Upper lobe of left lung (tissue), 6 donors: ENCODE measurements around the gene SLC45A3. TPM values are rescaled to one million over a fixed set of nuclear protein-coding genes. Genes with fewer than 3 reads are reported as not detected.

Experiments
- ATAC-seq, 2 donors: fragments of 200-7000 bp; cut with Tn5 transposase; one replicate each; pipeline ENCODE4 v1.9.1; 2022; ENCODE audit warnings: mild to moderate bottlenecking in 2 of 2, moderate library complexity in 2 of 2; ENCODE audit not compliant: low FRiP score in 2 of 2
- DNase-seq, 2 donors: peaks; one replicate each; pipeline ENCODE4 v3.0.0-alpha.2; 2019 to 2020
- H3K27ac ChIP-seq, 4 donors: fragments of 200-600 bp; sonication (generic); one replicate each; pipeline ENCODE4 v1.5.1; 2016 to 2019
- H3K27me3 ChIP-seq, 4 donors: fragments of 200-600 bp; sonication (generic); one replicate each; pipeline ENCODE4 v1.5.1; 2017 to 2019
- H3K36me3 ChIP-seq, 4 donors: fragments of 200-600 bp; sonication (generic); one replicate each; pipeline ENCODE4 v1.5.1; 2016 to 2019
- H3K4me1 ChIP-seq, 4 donors: fragments of 200-600 bp; sonication (generic); one replicate each; pipeline ENCODE4 v1.5.1; 2018 to 2019
- H3K4me3 ChIP-seq, 4 donors: fragments of 200-600 bp; sonication (generic); one replicate each; pipeline ENCODE4 v1.5.1; 2017 to 2019; ENCODE audit warnings: mild to moderate bottlenecking in 2 of 4, moderate library complexity in 1 of 4
- H3K9me3 ChIP-seq, 4 donors: fragments of 200-600 bp; sonication (generic); one replicate each; pipeline ENCODE4 v1.5.1; 2018 to 2019
- CTCF ChIP-seq, 6 experiments: fragments of 450-650 bp in 4 of 6; fragments of 200-600 bp in 2 of 6; sonication (generic) in 2 of 6; IDR thresholded peaks; one replicate each; pipeline ENCODE4 v1.5.1; 2016 to 2019; ENCODE audit warnings: antibody characterized with exemption in 6 of 6
- EP300 ChIP-seq, 4 donors: sonication (generic); formaldehyde crosslinking; IDR thresholded peaks; one replicate each; pipeline ENCODE4 v1.5.1; 2017; ENCODE audit warnings: antibody characterized with exemption in 4 of 4, control low read depth in 2 of 4
- POLR2A ChIP-seq, 4 donors: fragments of 450-650 bp; IDR thresholded peaks; one replicate each; pipeline ENCODE4 v1.5.1; 2016 to 2017; ENCODE audit warnings: antibody characterized with exemption in 4 of 4, mild to moderate bottlenecking in 2 of 4
- POLR2AphosphoS5 ChIP-seq, 2 donors: sonication (generic); formaldehyde crosslinking; IDR thresholded peaks; one replicate each; pipeline ENCODE4 v1.5.1; 2017; ENCODE audit warnings: antibody characterized with exemption in 2 of 2
- WGBS, 2 donors: methylation state at CpG; one replicate each; pipeline ENCODE4 v1.1.5; 2017 to 2018; 5-methylcytosine and 5-hydroxymethylcytosine counted together
- total RNA-seq, 6 donors: library from RNA; depleted of rRNA in 4 of 6; stranded (reverse); fragments of >200 nt in 4 of 6; gene quantifications; one replicate each; pipeline versions ENCODE4 v1.1.0 to v1.2.1, GENCODE V29; 2016 to 2021
- donor health status: DM: no; HTN: no; CAD: no; lungs with moderate emphysema.
- donor health status: DM: no; HTN: yes; CAD: no; lungs with severe emphysema.

The SLC45A3 gene
- total RNA-seq, 6 donors from 2014 or later = 2.1 to 9.9 (median 4.1) TPM

GRCh38 chr1:205620269-205620668 is 60.0 kb downstream of the SLC45A3 start:
- Histone ChIP-seq H3K4me1 (no peaks in the 10 kb centered on the region), H3K27ac (no peak overlapping the region), H3K4me3 (no peak overlapping the region), H3K36me3 (peaks cover 12 to 83% (median 54%) of the 10 kb centered on the region in 4 donors), H3K9me3 (no peaks in the 10 kb centered on the region), H3K27me3 (no peaks in the 10 kb centered on the region)
- DNase-seq = no peak
- no peak for ATAC-seq
- WGBS, 2 donors = 88 to 94% methylated on average over 6 of the region's 6 CpGs
- TF ChIP-seq CTCF (IDR thresholded peaks at IDR 0.05) = no peak
- TF ChIP-seq POLR2AphosphoS5 (IDR thresholded peaks at IDR 0.05) = no peak
- TF ChIP-seq EP300 (IDR thresholded peaks at IDR 0.05) = no peak
- TF ChIP-seq POLR2A (IDR thresholded peaks at IDR 0.05) = no peak

GRCh38 chr1:205619376-205619775 is 60.9 kb downstream of the SLC45A3 start:
- 63 to 71% methylated on average over 3 of the region's 3 CpGs for WGBS, 2 donors
- no peaks in the 10 kb centered on the region for H3K9me3 ChIP-seq
- peaks cover 18 to 92% (median 56%) of the 10 kb centered on the region in 4 donors for H3K36me3 ChIP-seq
- H3K4me3 ChIP-seq = no peak overlapping the region
- no peak for TF ChIP-seq POLR2AphosphoS5 (IDR thresholded peaks at IDR 0.05)
- TF ChIP-seq CTCF (IDR thresholded peaks at IDR 0.05) = no peak
- no peak for TF ChIP-seq EP300 (IDR thresholded peaks at IDR 0.05)
- TF ChIP-seq POLR2A (IDR thresholded peaks at IDR 0.05) = no peak
- H3K27ac ChIP-seq = no peak overlapping the region
- no peaks in the 10 kb centered on the region for H3K4me1 ChIP-seq
- H3K27me3 ChIP-seq = no peaks in the 10 kb centered on the region
- no peak for DNase-seq
- no peak for ATAC-seq

GRCh38 chr1:205616563-205617293 is 63.6 kb downstream of the SLC45A3 start:
- TF ChIP-seq CTCF (IDR thresholded peaks at IDR 0.05) (no peak), EP300 (IDR thresholded peaks at IDR 0.05) (no peak), POLR2A (IDR thresholded peaks at IDR 0.05) (no peak), POLR2AphosphoS5 (IDR thresholded peaks at IDR 0.05) (no peak)
- WGBS, 2 donors = 84 to 86% methylated on average over 1 of the region's 1 CpG
- H3K9me3 ChIP-seq = no peaks in the 10 kb centered on the region
- H3K4me1 ChIP-seq = peaks cover 0 to under 1% (median 0%) of the 10 kb centered on the region in 4 donors
- H3K4me3 ChIP-seq = no peak overlapping the region
- no peak overlapping the region for H3K27ac ChIP-seq
- H3K27me3 ChIP-seq = no peaks in the 10 kb centered on the region
- H3K36me3 ChIP-seq = peaks cover 18 to 97% (median 52%) of the 10 kb centered on the region in 4 donors
- DNase-seq (no peak), ATAC-seq (no peak)

GRCh38 chr1:205615789-205616188 is 64.5 kb downstream of the SLC45A3 start:
- WGBS, 2 donors = 65 to 72% methylated on average over 1 of the region's 1 CpG
- Histone ChIP-seq H3K4me1 (peaks cover 0 to 9% (median 3%) of the 10 kb centered on the region in 4 donors), H3K36me3 (peaks cover 18 to 92% (median 47%) of the 10 kb centered on the region in 4 donors), H3K27me3 (no peaks in the 10 kb centered on the region), H3K9me3 (no peaks in the 10 kb centered on the region), H3K4me3 (no peak overlapping the region), H3K27ac (no peak overlapping the region)
- DNase-seq (no peak), ATAC-seq (no peak)
- TF ChIP-seq POLR2AphosphoS5 (IDR thresholded peaks at IDR 0.05) = no peak
- TF ChIP-seq POLR2A (IDR thresholded peaks at IDR 0.05) = no peak
- no peak for TF ChIP-seq EP300 (IDR thresholded peaks at IDR 0.05)
- no peak for TF ChIP-seq CTCF (IDR thresholded peaks at IDR 0.05)
